ENCODE data around the gene TSNAX.

DNA sequence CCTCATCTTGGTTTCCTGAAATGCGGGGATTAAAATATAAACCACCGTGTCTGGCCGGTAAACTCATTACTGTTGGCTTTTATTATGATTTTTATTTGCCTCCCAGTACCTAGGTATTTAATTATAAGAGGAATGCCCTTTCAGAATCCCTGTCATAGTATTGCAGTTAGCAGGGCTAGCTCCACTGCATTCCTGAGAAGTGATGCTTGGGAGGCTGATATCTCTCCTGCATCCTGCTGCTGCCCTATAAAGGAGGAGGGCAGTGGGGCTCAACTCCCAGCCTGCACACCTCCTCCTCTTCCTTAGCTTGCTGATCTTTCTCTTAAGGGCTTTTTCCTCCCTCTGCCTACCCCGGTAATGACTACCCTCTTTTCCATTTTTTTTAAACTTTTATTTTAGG is 78.2 kb downstream of the TSNAX start:
- TF ChIP-seq, protein P1, sequence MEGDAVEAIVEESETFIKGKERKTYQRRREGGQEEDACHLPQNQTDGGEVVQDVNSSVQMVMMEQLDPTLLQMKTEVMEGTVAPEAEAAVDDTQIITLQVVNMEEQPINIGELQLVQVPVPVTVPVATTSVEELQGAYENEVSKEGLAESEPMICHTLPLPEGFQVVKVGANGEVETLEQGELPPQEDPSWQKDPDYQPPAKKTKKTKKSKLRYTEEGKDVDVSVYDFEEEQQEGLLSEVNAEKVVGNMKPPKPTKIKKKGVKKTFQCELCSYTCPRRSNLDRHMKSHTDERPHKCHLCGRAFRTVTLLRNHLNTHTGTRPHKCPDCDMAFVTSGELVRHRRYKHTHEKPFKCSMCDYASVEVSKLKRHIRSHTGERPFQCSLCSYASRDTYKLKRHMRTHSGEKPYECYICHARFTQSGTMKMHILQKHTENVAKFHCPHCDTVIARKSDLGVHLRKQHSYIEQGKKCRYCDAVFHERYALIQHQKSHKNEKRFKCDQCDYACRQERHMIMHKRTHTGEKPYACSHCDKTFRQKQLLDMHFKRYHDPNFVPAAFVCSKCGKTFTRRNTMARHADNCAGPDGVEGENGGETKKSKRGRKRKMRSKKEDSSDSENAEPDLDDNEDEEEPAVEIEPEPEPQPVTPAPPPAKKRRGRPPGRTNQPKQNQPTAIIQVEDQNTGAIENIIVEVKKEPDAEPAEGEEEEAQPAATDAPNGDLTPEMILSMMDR (IDR thresholded peaks at IDR 0.05) = no peak
- no peak for TF ChIP-seq POLR2A (IDR thresholded peaks at IDR 0.05)
- TF ChIP-seq EP300 (IDR thresholded peaks at IDR 0.05) = no peak
